Body of pancreas (tissue), 4 donors: ENCODE data around the gene RERG.

Experiments
- CTCF ChIP-seq, 7 experiments: fragments of 450-650 bp in 4 of 7; fragments of 200-600 bp in 3 of 7; sonication (generic) in 3 of 7; IDR thresholded peaks; one replicate each; pipeline ENCODE4 v1.5.1; 2016 to 2019; ENCODE audit warnings: antibody characterized with exemption in 7 of 7
- POLR2A ChIP-seq, 3 donors: fragments of 450-650 bp; IDR thresholded peaks; one replicate each; pipeline ENCODE4 v1.6.1; 2016; ENCODE audit warnings: antibody characterized with exemption in 3 of 3, mild to moderate bottlenecking in 2 of 3

DNA sequence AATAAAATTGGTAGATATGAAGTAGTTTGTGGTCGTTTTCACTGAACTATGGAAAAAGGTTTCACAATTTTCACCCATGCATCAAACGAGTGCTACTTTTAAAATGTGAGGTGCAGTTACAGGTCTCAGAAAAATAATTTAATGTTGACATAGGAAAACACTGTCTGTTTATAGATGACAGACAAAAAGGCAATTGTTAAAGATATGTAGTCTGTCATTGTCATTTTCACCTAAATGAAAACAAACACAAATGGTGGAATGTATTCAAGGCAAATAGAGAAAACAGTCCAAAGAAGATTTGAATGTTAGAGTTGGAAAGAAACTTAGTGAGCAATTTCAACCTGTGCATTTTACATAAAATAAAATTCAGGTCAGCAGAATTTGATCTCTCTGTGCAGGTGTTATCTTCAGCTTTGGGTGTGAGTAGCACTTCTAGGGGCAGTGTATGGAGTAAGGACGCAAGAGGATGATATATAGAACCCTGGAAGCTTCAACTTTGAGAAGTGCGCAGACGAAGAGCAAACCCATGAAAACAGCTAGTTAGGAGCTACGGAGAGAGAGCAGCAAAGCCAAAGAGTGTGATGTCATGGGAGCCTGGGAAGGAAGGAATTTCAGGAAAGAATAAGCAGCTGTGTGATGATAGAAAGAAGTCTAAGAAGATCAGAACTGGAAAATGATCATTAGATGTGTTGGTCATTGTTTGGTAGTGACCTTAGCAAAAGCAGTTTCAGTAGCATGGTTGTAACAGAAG is 6.2 kb downstream of the RERG start:
- TF ChIP-seq CTCF (IDR thresholded peaks at IDR 0.05) = no peak
- TF ChIP-seq POLR2A (IDR thresholded peaks at IDR 0.05) = no peak
